ENCODE data around the gene CSTPP1. TPM values are rescaled to one million over a fixed set of nuclear protein-coding genes. Genes with fewer than 3 reads are reported as not detected.

The CSTPP1 gene
- total RNA-seq, 6 experiments from 2014 or later = 19.4 to 29.2 (median 27.1) TPM

- no peaks in the 10 kb centered on the region for H3K9me3 Mint-ChIP-seq
- H3K36me3 Mint-ChIP-seq (ENCODE audit: low read depth) = peaks cover 34% of the 10 kb centered on the region
- no peak for DNase-seq
- peaks cover 7% of the 10 kb centered on the region for H3K4me1 Mint-ChIP-seq (ENCODE audit: low read depth)
- no peaks in the 10 kb centered on the region; the same call in 1 of the 2 replicates for H3K27me3 Mint-ChIP-seq (ENCODE audit: insufficient read depth)
- no peak overlapping the region for H3K27ac Mint-ChIP-seq
- H3K4me3 Mint-ChIP-seq = no peak overlapping the region
- TF ChIP-seq CTCF (IDR thresholded peaks at IDR 0.05) = no peak
Measured at GRCh38 chr11:46963844-46964243, 27.3 kb downstream of the CSTPP1 start.

GRCh38 chr11:46966773-46967172 lies 30.2 kb downstream of the CSTPP1 start:
- DNase-seq = no peak
- no peak for TF ChIP-seq CTCF (IDR thresholded peaks at IDR 0.05)
- peaks cover 7% of the 10 kb centered on the region for H3K4me1 Mint-ChIP-seq (ENCODE audit: low read depth)
- H3K4me3 Mint-ChIP-seq = no peak overlapping the region
- H3K36me3 Mint-ChIP-seq (ENCODE audit: low read depth) = peaks cover 10% of the 10 kb centered on the region; the same call in 1 of the 2 replicates
- no peaks in the 10 kb centered on the region for H3K9me3 Mint-ChIP-seq
- no peaks in the 10 kb centered on the region; the same call in 1 of the 2 replicates for H3K27me3 Mint-ChIP-seq (ENCODE audit: insufficient read depth)
- H3K27ac Mint-ChIP-seq = no peak overlapping the region

- Mint-ChIP-seq H3K27ac (no peak overlapping the region), H3K27me3 (ENCODE audit: insufficient read depth) (no peaks in the 10 kb centered on the region; the same call in 1 of the 2 replicates), H3K4me3 (no peak overlapping the region)
Measured at GRCh38 chr11:46967962-46968361, 31.4 kb downstream of the CSTPP1 start.

GRCh38 chr11:46969379-46969778 lies 32.8 kb downstream of the CSTPP1 start:
- H3K4me1 Mint-ChIP-seq (ENCODE audit: low read depth) = peaks cover 7% of the 10 kb centered on the region
- no peak for TF ChIP-seq CTCF (IDR thresholded peaks at IDR 0.05)
- no peak for DNase-seq
- no peaks in the 10 kb centered on the region for H3K9me3 Mint-ChIP-seq
- H3K4me3 Mint-ChIP-seq = no peak overlapping the region
- H3K36me3 Mint-ChIP-seq (ENCODE audit: low read depth) = peaks cover 5% of the 10 kb centered on the region; the same call in 1 of the 2 replicates
- no peaks in the 10 kb centered on the region; the same call in 1 of the 2 replicates for H3K27me3 Mint-ChIP-seq (ENCODE audit: insufficient read depth)
- no peak overlapping the region for H3K27ac Mint-ChIP-seq

More at GRCh38 chr11:46967962-46968361, 31.4 kb downstream of the CSTPP1 start:
- no peak for TF ChIP-seq CTCF (IDR thresholded peaks at IDR 0.05)
- DNase-seq = no peak
- peaks cover 7% of the 10 kb centered on the region for H3K4me1 Mint-ChIP-seq (ENCODE audit: low read depth)
- H3K36me3 Mint-ChIP-seq (ENCODE audit: low read depth) = peaks cover 5% of the 10 kb centered on the region; the same call in 1 of the 2 replicates
- no peaks in the 10 kb centered on the region for H3K9me3 Mint-ChIP-seq

- H3K4me3 Mint-ChIP-seq = no peak overlapping the region
- no peaks in the 10 kb centered on the region; the same call in 1 of the 2 replicates for H3K27me3 Mint-ChIP-seq (ENCODE audit: insufficient read depth)
- no peaks in the 10 kb centered on the region for H3K36me3 Mint-ChIP-seq (ENCODE audit: low read depth)
- DNase-seq = no peak
- TF ChIP-seq CTCF (IDR thresholded peaks at IDR 0.05) = no peak
- no peaks in the 10 kb centered on the region for H3K9me3 Mint-ChIP-seq
- peaks cover 7% of the 10 kb centered on the region for H3K4me1 Mint-ChIP-seq (ENCODE audit: low read depth)
- H3K27ac Mint-ChIP-seq = no peak overlapping the region
Measured at GRCh38 chr11:46970913-46971625, 34.5 kb downstream of the CSTPP1 start.
